HG02678 (cell line): ENCODE data around the gene SLC39A8.
"Not testable (repeated sequence)": the region's sequence is repeated elsewhere in the genome, so short reads cannot be mapped to it uniquely, and the experiment has no call there.

Experiments
- ATAC-seq: cut with Tn5 transposase; IDR thresholded peaks from one replicate; pipeline ENCODE4 v1.9.1; 2021; ENCODE audit warnings: mild to moderate bottlenecking, moderate library complexity; ENCODE audit not compliant: unreplicated experiment

Gene SLC39A8

DNA sequence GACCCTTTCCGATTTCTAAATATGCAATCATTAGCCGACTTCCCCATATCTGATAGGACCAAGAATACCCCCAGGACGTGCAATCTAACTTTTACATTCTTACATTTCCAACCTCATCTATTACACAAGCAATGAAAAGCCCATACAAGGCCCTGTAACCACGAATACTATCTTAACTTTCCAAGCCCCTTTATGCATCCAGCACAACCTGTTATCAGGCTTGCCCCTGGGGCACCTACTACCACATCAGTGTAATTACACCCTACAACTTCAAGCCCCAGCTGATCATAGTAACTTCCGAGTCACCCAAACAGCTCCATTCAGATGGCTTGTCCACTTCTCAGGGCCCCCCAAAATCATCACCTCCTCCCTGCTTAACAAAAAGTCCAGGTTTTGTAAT, 102.0 kb downstream of the SLC39A8 start:
- not testable (repeated sequence) for ATAC-seq

DNA sequence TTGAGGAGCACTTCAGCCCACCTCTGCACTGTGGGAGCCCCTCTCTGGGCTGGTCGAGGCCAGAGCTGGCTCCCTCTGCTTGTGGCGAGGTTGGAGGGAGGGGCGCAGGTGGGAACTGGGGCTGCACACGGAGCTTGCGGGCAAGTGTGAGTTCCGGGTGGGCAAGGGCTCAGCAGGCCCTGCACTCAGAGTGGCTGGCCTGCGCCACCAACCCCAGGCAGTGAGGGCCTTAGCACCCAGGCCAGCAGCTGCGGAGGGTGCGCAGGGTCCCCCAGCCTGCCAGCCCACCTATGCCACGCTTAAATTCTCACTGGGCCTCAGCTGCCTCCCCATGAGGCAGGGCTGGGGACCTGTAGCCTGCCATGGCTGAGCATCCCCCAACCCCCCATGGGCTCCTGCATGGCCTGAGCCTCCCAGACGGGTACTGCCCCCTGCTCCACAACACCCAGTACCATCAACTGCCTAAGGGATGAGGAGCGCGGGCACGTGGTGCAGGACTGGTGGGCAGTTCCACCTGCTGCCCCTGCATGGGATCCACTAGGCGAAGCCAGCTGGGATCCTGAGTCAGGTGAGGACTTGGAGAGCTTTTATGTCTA, 110.9 kb downstream of the SLC39A8 start:
- no peak for ATAC-seq

- no peak for ATAC-seq
These were observed 115.1 kb downstream of the SLC39A8 start for GRCh38 chr4:102230194-102230593.

DNA sequence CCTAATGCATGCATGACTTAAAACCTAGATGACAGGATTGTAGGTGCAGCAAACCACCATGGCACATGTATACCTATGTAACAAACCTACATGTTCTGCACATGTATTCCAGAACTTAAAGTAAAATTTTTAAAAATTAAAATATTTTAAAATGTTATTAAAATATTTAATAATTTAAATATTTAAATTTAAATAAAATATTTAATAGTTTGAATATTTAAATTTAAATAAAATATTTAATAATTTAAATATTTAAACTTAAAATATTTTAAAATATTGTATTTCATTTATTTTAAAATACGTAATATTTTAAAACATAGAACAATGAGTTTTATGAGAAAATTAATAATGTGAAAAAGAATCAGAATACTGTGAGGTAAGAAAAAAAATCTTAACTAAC, 117.9 kb downstream of the SLC39A8 start:
- ATAC-seq, result no peak

- no peak for ATAC-seq
These were observed 121.8 kb downstream of the SLC39A8 start for GRCh38 chr4:102223461-102223860.

DNA sequence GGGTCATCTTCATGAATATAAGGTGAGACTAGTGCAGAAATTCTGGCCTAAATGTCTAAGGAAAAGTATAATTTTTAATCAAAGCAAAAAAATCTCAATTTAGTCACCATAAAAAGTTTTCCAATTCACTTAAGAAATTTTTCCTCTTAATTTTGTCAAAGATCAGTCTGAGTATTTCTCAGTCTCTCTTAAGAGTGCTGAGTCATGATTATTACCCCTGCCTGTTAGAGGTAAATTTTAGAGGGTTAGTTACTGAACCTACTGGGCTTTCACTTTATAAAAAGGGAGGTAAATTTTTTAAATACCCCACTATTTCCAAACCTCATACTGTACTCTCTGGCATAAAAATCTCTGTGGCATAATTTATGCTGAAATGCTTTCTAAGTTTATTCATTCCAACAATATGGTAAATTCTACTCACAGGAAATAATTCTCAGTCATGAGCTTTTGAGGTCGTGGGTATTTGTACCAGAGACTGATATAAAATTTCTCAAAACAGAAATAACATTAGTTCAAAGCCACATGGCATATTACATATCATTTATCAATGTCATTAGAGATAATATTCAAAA, 122.4 kb downstream of the SLC39A8 start:
- no peak for ATAC-seq

GRCh38 chr4:102219129-102219528, 126.2 kb downstream of the SLC39A8 start:
- no peak for ATAC-seq

DNA sequence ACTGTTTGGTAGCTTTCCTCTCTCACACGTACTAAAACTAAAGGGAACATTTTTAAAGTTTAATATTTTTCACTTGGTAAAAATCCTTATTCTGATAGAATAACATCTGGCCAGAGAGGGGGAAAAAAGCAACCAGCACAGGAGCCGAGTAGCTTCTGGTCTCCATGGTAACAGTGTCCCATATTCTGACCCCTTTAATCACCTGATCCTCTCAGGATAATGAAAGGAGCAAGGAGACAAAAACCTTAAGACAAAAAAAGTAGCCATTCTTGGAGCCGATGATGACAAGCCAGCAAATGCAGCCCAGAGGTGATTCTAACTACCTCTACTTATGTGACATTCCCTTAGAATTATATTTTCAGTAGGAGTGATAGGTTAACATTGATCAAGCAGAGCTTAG, 126.6 kb downstream of the SLC39A8 start:
- no peak for ATAC-seq

- no peak for ATAC-seq
These were observed 127.4 kb downstream of the SLC39A8 start for GRCh38 chr4:102217775-102218355.

- ATAC-seq, result no peak
These were observed 127.9 kb downstream of the SLC39A8 start for GRCh38 chr4:102217345-102217744.

DNA sequence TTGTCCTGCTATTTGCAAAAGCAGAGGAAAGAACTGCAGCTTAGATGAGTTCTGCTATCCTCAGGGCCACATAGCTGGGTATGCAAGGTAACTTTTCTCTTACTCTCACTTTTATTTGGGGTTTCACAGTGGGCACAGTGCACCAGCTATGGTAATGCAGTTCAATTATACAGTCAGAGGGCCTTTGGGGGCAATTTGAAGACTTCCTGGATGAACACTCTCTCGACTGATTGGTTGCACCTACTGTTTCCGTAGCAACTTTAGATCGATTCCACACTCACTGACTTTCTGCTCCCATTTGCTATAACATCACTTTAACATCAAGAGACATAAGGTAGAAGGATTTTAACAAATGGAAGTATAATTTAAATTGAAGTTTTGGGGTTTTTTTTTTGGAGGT, 128.6 kb downstream of the SLC39A8 start:
- no peak for ATAC-seq

GRCh38 chr4:102213031-102213430, 132.3 kb downstream of the SLC39A8 start:
- ATAC-seq, result no peak
